HG02642 (cell line): Measurements from ENCODE around the gene TSPOAP1.
"Not testable (repeated sequence)": the region's sequence is repeated elsewhere in the genome, so short reads cannot be mapped to it uniquely, and the experiment has no call there.

Experiments used
- ATAC-seq: cut with Tn5 transposase; IDR thresholded peaks from one replicate; pipeline ENCODE4 v1.9.1; 2021; ENCODE audit warnings: mild to moderate bottlenecking; ENCODE audit not compliant: unreplicated experiment, poor library complexity

The TSPOAP1 gene

DNA sequence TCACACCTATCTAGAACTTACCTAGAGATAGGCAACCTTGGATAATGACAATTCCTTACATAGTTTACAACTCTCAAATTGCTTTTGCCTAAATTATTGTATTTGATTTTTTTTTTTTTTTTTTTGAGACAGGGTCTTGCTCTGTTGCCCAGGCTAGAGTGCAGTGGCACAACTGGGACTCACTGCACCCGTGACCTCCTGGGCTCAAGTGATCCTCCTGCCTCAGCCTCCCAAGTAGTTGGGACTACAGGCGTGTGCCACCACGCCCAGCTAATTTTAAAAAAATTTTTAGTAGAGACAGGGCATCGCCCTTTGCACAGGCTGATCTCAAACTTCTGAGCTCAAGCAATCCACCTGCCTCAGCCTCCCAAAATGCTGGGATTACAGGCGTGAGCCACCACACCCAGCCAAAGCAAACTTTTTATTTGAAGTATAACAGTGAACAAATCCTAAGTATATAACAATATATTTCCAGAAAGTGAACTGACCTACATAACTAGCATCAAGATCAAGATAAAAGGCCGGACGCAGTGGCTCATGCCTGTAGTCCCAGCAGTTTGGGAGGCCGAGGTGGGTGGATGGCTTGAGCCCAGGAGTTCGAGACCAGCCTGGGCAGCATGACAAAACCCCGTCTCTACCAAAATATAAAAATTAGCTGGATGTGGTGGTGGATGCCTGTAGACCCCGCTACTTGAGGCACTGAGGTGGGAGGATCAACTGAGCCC is 12.7 kb upstream of the TSPOAP1 start:
- ATAC-seq, result not testable (repeated sequence)

DNA sequence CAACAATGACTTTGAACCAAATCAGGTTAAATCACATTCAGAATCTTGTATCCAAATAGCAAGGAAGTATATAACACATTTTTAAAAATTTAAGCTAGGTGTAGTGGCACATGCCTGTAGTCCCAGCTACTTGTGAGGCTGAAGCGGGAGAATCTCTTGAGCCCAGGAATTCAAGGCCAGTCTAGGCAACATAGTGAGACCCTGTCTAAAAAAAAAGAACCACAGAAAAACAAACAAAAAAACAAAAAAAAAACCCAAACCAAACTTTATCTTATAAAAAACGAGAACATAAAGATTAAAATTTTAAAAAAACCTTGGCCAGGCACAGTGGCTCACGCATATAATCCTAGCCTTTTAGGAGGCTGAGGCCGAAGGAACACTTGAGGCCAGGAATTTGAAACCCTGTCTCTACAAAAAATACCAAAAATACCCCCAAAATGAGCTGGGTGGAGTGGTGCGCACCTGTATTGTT is 11.8 kb upstream of the TSPOAP1 start:
- no peak for ATAC-seq

DNA sequence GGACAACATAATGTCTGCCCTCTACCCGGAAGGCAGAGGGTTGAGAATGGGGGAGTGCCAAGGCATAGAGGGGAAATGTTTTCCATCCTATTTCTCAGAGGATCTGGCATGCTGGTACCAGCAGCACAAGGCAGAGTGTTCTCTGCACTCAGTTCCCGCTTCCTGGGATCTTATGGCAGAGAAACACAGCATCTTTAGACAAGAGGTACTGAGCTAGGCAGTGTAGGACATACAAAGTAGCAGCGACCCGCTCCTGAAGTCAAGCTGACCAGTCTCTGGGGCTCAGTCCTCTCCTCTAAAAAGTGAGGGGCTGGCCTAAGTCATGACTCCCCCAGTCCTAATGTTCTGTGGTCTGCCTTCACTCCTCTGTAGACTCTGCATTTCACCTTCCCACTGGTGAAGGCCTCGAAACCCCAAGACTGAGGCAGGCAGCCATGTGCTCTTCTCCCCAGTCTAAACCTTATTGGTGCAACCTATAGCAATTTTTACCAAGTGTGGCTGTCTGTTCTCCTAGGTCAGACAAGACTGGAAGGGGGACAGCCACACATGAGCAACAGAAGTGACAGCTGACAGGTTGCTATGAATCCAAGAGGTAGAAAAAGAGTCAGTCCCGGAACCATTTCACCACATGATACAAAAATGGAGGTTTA is 11.3 kb upstream of the TSPOAP1 start:
- no peak for ATAC-seq

DNA sequence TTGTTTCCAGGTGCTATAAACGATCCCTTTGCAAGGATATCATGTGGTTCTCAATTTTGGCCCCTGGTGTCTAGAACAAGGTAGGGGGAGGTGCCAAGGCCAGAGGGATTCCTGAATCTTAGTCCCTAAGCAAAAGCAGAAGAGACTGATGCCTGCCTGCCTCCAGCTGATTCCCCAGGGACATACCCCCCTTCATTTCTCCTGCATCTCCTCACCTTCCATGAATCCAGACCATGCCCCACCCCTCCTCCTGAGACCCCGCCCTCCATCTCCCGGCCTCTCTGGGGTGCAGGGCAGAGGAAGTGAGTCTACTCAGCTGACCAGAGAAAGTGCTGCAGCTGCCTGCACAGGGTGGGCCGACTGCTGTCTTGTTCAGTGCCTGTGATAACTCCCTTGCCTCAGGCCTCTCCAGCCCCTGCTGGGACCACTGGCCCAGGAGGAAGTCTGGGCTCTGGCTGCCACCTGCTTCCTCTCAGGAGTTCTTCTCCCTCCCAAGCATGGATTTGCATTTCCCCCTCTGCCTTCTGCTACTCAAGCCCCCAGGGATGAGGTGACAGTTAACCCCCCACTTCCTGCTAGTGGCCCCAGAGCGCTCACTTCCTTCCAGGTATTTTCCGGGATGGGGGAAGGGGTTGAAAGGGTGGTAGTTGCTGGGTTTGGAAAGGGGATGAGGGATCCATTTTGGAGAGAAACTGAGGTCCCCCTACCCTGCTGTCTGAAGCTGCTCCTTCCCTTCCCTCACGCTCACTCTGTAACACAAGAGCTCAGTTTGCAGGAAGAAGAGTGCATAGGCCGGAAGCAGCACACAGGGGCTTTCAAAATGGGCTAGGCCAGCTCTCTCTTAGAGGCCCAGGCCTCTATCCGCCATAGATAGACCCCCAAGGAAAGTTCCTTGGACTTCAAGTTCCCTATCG is 10.5 kb upstream of the TSPOAP1 start:
- ATAC-seq, result peak; percentile 25

DNA sequence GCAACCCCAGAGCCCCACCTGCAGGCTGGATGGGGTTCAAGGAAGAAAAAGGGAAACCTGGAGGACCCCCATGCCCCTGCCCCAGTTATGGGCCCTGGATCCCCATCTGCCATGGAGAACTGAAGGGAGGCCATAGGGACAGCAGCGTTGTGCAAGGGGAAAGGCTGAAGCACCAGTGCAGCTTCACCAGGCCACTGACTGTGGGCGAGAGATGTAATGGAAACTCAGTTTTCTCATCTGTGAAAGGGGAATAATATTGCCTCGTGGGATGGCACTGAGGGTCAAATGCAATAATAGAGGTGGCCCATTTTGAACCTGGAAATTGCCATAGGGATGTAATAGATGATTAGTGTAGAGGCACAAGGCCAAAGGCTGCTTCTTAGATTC is 9.9 kb upstream of the TSPOAP1 start:
- ATAC-seq, result peak; percentile 1

DNA sequence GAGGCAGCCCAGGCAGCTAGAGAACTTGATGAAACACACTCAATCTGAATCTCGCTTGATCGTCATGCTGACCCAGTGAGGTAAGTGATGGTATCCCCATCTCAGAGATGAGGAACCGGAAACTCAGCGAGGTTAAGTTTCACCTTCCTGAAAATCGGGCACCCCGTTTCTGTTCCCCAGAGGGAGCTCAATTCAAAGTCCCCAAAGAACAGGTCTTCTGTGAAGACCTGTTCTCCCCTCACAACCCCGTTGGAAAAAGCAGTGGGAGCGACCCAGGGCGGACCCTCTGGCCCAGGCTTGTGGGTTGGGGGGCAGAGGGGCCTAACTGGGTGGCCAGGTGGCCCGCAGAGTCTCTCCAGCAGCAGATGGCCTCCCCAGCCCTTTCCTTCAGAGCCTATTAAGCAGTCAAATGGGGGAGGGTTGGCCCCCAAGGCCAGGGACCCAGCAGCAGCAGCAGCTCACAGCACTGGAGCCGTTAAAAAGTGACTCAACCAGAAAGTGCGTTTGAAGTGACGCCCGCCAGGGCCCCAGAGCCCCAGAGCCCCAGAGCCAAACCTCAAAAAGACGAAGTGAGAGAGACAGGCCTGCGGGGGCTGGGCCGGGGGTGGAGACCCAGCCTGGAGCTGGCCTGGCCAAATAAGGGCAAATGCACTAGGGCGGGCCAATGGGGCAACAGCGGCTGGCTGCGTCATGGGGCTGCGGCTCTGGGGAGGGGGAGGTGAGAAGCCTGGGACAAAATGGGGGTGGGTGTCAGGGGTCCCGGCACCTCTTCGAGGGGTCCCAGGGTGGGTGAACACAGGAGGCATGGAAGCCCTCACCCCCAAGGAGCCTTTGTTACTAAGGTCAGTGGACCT is 9.2 kb upstream of the TSPOAP1 start:
- ATAC-seq, result peak; percentile 70

DNA sequence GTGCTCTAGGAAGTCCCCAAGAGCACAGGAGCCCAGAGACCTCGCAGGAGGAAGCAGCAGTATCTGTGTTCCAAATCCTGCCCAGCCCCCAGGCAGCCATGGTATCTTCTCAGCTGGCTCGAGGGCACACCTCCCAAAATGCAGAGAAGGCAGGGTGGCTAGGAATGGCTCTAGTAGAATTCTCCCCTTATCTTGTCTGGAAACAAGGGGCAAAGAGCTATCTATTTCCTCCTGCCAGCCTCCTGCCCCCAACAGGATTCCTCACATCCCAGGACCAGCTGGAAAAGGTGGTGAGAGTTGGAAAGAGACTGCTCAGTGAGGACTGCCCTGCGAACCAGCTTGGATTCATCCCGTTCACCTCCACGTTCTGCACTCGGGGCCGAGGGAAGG is 8.6 kb upstream of the TSPOAP1 start:
- ATAC-seq, result no peak

DNA sequence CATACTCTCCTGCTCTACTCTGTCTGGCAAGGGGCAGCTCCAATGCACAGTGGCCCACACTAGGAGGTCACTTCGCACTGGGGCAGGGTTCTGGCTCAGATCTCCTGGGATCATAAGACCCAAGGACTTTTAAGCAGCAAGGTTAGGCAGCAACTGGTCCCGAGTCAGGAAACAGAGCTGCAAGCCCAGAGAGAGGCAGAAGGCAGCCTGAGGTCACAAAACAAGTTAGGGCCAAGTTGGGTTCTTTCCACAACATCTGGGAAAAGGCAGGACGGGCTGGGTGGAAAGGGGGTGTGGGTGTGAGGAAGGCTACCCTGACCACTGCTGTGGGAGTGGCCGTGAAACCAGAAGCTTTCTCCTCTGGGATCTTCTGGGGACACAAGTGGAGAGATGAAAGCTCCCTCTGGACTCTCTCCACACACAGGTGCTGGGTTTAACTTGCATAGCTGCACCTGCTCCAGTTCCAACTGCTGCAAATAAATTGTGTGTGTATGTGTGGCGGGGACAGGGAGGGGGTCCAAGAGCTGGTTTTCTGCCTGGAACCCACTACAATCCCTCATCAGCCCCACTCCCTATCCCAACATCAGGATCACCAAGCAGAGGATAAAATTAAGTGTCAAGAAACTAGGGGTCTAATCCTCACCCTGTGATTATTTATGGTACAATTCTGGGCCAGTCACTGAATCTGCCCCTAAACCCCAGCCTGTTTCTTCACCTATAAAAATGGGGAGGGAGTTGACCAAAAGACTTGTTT is 8.0 kb upstream of the TSPOAP1 start:
- ATAC-seq, result no peak

DNA sequence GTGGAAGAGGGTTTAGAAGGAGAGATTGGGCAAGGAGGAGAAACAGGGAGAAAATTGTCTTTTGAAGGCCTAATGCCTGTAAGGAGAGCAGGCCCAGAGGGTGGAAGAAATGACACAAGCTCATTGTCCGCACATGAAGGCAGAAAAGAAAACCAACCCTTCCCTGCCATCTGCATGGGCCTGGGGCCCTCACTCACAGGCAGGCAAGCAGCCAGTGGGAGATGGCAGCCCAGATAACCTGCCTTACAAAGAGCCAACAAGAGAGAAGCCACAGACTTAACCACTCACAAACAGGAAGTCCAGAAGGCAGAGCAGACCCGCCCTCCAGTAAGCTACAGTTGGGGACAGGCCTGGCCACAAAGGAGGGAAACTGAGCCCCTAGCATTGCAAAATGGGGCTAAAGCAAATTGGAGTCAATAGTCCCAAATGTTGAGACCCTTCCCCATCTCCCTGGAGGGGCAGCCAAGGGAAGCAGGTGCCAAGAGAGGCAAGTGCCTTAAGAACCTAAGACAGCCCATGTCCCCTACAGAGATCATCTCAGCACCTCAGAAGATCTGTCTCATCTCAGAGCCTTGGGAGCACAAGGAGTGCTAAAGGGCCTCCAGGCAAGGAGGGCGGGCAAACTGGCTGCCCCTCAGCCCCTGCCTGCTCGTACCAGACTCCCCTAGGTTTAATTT is 7.3 kb upstream of the TSPOAP1 start:
- ATAC-seq, result no peak

DNA sequence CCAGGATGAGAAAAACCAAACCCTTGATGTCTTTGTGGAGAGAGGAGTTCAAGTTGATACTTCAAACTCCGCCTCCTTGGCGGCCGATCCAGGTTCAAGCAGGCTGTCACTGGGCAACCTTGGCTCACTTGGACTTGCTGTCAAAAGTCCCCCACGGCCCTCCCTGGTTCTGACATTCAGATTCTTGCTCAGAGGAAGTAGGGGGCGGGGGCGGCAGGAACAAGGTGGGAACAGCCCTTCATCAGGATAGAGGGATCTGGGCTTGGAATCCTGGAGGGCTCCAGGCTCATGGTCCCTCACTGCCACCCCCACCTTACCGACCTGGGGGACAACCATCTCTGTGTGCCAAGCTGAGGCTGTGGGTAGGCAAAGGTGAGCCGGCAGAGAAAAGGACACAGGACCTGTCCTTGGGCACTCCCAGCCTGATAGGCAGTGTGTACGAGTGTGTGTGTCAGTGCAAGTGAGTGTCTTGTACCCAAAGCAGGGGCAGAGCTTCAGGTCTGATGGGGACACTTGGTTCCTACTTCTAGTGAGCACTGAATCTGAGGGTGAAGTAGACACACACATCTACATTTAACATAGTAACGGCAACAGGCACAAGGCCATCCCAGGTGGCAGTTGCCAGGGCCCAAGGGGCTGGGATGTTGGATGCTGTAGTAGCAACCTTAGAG is 6.6 kb upstream of the TSPOAP1 start:
- no peak for ATAC-seq

DNA sequence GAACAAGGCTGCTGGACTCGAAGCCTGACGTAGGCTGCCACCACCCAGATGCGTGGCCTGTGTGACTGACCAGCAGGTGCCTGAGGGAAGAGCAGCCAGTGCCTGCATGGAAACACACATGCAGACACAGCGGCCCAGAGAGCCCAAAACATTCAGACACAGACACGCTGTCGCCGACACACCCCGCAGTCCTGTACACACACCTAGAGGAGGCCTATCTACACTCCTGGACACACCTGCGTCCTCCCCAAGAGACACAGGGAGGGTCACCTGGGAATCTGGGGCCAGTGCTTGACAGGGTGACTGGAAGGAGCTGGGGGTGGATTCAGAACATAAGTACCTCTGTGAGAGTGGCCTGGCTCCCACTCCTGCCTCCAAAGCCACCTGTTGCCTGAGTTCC is 6.1 kb upstream of the TSPOAP1 start:
- no peak for ATAC-seq

DNA sequence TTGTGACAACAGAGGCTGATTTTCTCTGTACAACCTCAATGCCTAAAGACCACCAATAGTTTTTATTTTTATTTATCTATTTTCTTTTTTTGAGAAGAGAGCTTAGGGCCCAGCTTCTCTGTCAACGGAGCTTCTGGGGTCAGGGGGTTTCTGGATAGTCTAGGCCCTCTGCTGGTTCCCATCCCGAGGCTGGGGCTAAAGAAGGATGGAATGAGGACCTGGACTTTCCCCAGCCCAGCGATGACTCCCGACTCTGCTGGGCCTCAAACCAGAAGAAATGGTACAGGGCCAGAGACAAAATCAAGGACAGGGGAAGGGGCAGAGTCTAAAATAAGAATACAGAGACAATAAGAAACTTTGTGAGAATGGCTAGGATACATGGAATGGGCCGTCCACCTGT is 5.7 kb upstream of the TSPOAP1 start:
- ATAC-seq, result no peak

DNA sequence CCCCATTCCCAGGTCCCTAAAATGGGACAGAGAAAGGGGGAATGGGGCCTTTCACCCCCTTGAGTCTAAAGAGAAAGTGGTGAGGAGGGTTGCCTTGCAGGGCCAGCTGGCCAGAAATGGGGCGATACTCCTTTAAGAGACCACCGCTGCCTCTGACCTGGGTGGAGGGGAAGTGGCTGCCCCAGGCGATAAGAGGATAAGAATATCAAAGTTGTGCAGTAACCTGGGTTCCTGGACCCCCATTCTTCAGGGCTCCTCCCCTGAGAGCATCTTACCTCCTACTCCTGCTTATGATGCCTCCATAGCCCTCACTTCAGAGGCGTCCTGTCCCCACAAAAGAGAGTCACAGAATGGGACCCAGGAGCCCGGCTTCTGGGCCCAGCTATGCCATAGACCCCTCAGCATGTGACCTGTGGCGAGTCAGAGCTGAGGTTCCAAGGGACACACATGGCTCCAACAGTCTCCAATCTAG is 5.2 kb upstream of the TSPOAP1 start:
- ATAC-seq, result no peak

DNA sequence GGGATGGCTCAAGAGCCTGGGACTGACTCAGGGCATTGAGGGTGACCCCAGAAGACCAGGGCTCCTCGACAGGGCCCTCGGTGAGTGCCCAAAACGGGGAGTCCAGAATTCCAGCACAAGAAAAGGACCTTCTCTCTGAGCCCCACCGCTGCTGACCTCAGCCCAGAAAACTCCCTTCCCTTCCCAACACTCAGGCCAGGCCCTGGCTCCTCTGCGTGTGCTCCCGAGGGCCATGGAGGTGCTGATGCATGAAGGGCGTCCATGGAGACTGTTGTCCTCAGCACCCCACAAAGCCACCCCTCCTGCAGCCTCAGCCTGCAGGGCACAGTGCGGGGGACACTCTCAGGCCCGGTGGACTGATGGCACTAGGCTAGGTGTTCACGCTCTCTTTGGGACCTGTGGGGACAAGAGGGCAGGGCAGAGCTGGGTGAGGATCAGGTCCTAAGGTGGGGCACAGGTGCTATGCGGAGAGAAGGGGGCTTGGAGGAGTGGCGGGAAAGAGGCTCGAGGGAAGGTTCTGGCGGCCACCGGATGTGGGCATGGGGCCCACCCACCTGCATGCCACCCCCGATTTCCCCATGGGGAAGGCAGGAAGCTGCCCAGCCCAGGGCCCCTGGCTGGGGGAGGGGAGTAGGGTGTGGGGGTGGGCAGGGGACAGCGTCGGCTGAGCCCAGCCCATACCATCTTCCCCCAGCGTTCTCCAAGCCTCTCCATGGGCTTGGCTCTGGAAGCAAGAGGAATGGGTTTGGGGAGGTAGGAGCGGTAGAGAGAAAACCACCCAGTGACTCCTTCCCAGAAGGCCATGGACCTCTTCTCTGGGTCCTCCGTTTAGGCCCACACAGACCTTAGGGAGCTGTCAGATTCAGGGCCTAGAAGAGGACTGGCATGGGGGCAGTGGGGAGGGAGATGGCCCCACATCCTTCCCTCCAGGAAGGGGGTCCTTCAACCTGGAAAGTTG is 4.5 kb upstream of the TSPOAP1 start:
- no peak for ATAC-seq

DNA sequence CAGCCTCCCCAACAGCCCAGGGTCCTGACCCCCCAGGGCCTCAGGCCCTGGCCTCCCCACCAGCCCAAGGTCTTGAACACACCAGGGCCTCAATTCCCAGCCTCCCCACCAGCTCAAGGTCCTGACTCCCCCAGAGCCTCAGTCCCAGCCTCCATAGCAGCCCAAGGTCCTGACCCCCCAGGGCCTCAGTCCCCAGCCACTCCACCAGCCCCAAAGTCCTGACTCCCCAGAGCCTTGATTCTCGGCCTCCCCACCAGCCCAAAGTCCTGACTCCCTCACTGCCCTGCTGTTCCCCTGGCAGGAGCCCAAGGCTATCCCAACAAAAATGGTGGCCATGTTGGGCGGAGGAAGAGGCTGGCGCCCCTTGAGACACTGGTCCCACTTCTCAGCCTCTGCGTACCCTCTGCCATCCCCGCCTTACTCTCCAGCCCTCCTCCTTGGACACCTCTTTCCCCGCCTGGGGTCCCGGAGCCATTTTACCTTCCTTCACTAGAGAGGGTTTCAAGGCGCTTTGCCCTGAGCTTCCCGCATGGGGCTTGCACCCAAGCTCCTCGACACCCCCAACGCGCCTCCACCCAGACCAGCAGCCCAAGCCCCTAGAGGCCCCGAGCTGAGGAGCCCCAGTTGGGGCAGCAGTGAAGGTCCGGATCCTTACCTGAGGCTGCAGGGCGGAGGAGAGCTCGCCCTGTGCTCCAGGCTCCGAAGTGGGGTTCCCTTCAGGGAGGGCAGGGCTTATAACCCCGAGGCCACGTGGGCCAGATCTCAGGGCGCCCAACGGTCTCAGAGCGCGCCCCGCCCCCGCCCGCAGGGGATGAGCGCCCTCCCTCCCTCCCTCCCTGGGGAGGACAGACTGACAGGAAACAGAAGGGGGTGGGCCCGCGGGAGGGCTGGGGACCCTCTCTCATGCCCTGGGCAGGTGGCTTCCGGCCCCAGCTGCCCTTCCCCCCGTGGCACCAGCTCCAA is 3.5 kb upstream of the TSPOAP1 start:
- peak; percentile 23 for ATAC-seq
